HG02840 (cell line): Measurements from ENCODE around the gene PLCL1.

Source experiments
- ATAC-seq: cut with Tn5 transposase; IDR thresholded peaks from one replicate; pipeline ENCODE4 v1.9.1; 2021; ENCODE audit warnings: mild to moderate bottlenecking, moderate library complexity, moderate number of reproducible peaks; ENCODE audit not compliant: unreplicated experiment, low FRiP score

Gene PLCL1

DNA sequence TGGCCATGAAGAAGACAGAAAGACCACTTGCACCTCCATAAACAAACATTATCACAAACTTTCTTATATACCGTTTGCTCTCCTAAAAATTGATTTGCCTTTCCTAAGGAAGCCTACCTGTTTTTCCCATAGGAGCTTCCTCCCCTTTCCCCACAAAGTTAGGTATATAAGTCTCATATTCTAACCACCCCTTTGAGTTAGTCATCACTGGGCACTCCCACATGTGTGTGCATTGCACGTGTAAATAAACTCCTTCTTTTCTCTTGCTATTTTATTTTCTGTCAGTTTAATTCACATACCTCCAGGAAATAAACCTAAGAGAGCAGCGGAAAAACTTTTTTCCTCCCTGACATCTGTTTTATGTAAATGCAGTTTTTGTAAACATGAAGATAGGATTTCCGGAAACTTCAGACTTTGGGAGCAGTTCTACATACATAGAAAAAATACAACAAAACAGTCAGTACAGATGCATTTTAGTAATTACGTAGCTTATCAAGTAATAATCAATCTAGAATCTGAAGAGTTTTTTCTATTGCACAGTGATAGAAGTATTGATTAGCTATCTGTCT, 46.6 kb downstream of the PLCL1 start:
- no peak for ATAC-seq

- no peak for ATAC-seq
Measured at GRCh38 chr2:197851451-197851850, 47.1 kb downstream of the PLCL1 start.

DNA sequence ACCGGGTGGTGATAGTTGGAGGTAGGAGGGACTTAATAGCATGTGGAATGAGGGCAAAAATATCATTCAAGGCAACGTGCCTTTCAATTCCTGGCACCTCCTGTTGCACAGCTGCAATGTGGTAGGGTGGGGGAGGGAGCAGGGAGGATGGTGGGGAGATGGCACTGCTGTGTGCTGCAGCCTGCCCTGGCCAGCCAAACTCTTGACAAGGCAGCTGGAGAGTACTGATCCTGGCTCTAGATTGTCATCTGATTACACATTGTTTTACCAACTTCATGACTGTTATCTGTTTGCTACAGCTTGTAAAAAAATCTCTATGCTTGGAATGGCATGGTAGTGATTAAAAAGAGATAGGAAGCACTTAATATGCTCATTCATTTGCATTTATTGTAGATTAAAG, 47.7 kb downstream of the PLCL1 start:
- ATAC-seq = no peak

- no peak for ATAC-seq
Measured at GRCh38 chr2:197853549-197853948, 49.2 kb downstream of the PLCL1 start.

DNA sequence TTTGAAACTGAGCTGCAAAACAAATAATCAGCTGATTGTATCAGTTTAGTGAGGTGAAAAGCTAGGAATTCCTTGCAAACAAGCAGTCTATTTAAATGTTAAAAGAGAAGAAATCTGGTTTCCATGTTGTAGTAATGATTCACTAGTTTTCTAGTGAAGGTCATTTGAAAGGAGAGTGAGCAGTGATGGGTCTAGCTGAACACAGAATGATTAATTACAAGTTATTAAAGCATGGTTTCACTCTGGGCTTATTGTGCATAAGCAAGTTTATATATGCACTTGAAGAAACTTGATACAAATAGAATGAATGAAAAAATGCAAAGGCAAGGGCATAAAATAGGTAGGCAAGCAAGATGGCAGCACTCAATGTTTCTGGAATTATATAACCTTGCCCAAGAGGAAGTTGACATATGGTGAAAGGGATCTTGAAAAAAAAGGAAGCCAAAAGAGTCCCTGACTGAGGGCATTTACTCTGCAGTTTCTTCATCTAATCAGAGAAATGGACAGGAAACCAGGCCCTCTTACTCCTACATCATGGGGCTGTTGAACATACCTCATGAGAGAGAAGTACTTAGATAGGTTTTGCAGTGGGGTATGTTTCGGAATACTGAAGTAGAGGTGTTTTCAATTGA, 53.2 kb downstream of the PLCL1 start:
- no peak for ATAC-seq

DNA sequence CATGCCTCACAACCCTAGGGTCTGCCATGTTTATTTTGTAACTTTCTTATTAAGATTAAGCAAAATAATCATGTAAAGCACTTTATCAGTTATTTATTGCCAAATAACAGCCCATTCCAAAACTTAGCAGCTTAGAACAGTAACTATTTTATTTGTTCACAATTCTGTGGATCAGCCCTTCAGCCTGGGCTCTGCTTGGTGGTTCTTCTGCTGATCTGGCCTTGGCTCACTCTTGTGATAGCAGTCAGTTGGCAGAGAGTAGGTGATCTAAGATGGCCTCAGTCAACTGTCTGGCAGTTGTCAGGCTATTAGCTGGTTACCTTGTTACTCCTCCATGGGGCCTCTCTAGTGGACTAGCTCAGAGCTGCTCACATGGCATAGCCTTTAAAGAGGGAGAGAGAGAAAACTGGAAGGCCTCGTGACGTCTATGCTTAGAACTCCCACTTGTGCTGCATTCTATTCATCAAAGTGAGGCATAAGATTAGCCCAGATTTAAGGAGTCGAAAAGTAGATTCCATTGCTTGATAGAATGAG, 54.3 kb downstream of the PLCL1 start:
- ATAC-seq = no peak

- no peak for ATAC-seq
Measured at GRCh38 chr2:197862246-197862955, 58.0 kb downstream of the PLCL1 start.

DNA sequence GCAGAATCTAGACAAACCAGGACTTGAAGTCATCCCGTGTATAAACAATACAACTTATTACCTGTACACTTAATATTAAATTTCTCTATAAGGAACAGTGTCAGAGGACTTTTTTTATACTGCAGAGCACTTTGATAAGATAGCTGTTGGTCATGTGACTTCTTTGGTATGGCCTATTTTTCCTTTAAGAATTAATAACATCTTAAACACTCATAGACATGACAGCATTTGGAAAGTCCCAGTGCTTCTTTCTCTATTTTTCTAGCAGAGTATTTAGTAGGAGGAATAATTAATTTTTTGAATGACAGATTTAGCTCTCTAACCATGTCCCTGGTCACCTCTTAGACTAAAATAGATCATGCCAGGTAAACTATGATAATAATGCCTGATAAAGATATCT, 59.4 kb downstream of the PLCL1 start:
- ATAC-seq = no peak

DNA sequence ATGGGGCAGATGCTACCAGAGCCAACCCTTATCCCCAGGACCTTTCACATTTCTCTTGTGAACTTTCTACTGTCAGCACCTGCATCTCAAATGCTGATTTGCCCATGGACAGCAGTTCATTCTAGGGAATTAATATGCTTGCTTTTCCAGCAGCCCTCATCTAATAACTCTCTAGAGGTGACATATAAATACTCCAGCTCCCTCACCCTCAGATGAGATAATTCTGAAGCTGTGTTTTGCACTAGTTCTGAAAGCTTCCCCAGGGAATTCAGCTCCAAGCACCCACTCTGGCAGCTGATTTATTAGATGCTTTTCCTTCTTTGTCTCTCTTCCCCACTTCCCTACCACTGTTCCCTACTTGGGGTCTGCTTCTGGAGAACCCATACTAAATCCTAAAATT, 62.1 kb downstream of the PLCL1 start:
- no peak for ATAC-seq

GRCh38 chr2:197867033-197867432, 62.6 kb downstream of the PLCL1 start:
- no peak for ATAC-seq

DNA sequence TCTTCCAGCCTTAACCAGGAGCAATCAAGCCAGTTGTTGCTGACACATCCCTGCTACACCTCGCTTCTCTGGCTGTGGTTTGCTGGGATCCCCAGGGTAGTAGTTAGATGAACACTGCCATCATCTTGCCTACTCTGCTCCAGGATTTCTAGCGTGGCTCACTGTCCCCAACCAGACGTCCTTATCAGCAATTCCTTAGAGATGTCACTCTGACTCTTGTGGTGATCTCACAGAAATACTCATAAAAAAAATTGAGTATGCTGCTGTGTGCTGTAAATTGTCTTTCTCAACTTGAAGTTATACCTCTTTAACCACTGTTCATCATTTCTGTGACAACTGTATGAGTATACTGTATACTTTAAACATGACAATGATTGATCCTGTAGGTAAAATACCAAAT, 63.2 kb downstream of the PLCL1 start:
- ATAC-seq = no peak

- no peak for ATAC-seq
Measured at GRCh38 chr2:197868206-197868605, 63.8 kb downstream of the PLCL1 start.

GRCh38 chr2:197869041-197869440, 64.6 kb downstream of the PLCL1 start:
- ATAC-seq = no peak

GRCh38 chr2:197869501-197870111, 65.2 kb downstream of the PLCL1 start:
- no peak for ATAC-seq

GRCh38 chr2:197870137-197870536, 65.7 kb downstream of the PLCL1 start:
- ATAC-seq = no peak

DNA sequence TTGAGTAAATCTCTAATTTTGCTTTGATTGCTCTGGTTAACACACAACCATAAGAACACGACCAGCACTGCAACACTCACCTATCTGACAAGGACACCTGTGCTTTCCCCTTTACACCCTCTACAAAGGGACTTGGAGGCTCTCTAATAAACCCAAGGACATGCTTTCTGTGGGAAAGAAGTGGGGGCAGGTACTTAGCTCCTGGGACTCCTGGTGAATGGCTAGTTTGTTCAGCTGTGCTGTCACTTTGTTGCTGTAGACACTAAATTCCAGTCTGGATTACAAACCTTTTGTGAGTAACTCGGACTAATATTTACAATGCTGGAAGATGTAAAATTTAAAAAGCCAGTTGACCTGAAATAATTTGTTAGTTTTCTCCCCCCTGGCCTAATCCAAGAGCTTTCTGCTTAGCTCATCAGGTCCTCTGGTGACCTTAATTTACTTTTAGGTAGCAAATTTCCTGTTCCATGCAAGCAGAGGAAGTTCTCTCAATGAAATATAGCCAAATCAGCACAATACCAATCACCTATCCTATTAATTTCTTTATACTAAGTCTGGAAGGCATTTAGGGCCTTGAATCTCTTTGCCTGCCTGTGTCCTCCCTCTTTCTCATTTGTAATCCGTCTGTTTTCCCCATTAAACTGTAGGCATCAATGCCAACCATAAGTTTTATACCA, 67.5 kb downstream of the PLCL1 start:
- ATAC-seq = no peak

DNA sequence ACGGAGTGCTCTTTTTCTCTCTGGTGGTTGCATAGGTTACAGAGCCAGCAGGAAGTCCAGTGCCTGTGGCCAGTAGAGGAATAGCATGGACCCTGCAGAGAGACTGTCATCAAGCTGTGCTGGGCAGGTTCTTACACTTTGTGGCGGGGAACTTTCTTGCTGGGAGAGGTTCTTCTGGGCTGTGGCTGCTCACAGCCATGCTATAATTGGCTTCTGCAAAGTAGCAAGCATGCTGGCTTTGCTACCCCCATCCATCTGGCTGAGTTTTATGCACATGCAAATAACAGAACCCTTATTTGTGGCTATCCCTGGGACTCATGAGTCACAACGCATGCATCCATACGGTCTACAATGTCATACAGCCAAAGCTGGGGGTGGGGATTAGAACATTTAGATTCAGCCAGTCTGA, 68.9 kb downstream of the PLCL1 start:
- ATAC-seq = no peak

- ATAC-seq = no peak
Measured at GRCh38 chr2:197875763-197876162, 71.4 kb downstream of the PLCL1 start.

DNA sequence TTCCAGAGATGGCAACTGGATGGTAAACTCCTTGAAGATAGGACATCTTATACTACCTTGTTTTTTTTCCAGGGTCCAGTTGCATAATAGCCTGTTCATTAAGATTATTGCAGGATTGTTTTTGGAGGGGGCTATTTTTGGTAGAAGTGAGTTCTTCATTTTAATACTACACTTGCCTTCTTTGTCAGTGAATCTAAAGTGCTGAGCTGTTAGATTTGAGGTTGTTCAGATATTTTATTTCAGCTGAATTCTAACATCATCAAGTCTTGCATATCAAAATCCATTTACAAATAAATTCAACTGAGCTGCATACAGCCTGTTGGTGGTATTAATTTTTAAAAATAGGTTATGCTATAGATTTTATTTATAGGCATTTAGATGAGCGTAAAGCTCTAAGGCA, 72.1 kb downstream of the PLCL1 start:
- ATAC-seq = no peak

DNA sequence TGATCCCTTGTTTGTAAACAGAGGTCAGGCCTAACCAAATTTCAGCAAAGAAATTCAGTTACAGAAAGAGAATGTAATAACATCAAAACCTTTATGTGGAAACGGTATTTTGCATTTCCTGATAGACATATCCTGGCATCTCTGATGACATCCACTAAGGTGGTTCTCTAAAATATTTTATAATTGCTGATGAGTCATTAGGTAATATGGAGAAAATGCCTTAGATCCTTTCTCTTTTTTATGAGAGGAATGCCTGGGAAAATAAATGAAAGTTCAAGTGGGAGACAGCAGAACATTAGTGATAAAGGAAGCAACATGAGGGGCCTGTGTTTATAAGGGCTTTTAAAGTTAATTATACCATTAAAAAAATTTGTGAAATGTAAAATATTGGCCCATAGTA, 72.6 kb downstream of the PLCL1 start:
- no peak for ATAC-seq

DNA sequence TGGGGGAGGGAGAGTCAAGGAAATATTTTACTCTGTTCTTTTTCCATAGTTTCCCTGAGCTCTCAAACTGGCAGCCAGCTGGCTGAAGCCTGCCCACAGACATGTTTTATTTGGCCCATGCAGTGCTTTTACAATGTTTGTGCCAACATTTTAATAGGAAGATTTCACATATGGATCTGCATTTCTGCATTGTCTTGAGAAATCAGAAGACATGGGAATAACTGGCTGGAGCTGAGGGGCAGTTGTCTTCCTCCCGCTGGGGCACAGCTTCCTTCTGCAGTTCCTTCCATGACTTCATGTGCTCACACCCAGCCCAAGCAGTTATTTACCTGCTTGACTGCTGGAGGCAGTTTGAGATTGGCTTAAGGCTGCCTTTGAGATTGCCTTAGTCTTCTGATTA, 74.4 kb downstream of the PLCL1 start:
- ATAC-seq = no peak
